Skeletal muscle tissue (tissue), 4 donors: ENCODE measurements around the gene C12orf75. TPM values are rescaled to one million over a fixed set of nuclear protein-coding genes. Genes with fewer than 3 reads are reported as not detected.

Experiments
- H3K27ac ChIP-seq: one replicate; pipeline ENCODE4 v1.7.0; 2013; ENCODE audit warnings: mild to moderate bottlenecking, low read depth, low read length, inconsistent platforms
- H3K27me3 ChIP-seq, 3 donors: one replicate each; pipeline ENCODE4 v1.7.0; 2013; ENCODE audit warnings: low read length in 3 of 3; ENCODE audit not compliant: control insufficient read depth in 3 of 3, insufficient read depth in 3 of 3
- H3K36me3 ChIP-seq, 3 donors: one replicate each; pipeline ENCODE4 v1.7.0; 2013; ENCODE audit warnings: low read length in 3 of 3; ENCODE audit not compliant: control insufficient read depth in 3 of 3, insufficient read depth in 3 of 3
- H3K4me1 ChIP-seq, 3 donors: one replicate each; pipeline ENCODE4 v1.7.0; 2013; ENCODE audit warnings: low read length in 3 of 3, mild to moderate bottlenecking in 3 of 3; ENCODE audit not compliant: control insufficient read depth in 3 of 3, insufficient read depth in 3 of 3
- H3K4me3 ChIP-seq, 3 donors: one replicate each; pipeline ENCODE4 v1.7.0; 2013; ENCODE audit warnings: low read length in 3 of 3
- H3K9ac ChIP-seq, 3 donors: one replicate each; pipeline ENCODE4 v1.7.0; 2013; ENCODE audit warnings: low read length in 3 of 3, mild to moderate bottlenecking in 3 of 3, moderate library complexity in 2 of 3, low read depth in 1 of 3
- H3K9me3 ChIP-seq, 3 donors: one replicate each; pipeline ENCODE4 v1.7.0; 2013; ENCODE audit warnings: low read length in 3 of 3; ENCODE audit not compliant: control insufficient read depth in 3 of 3
- total RNA-seq: library from RNA; depleted of rRNA; stranded (reverse); fragments of >200 nt; gene quantifications from one replicate; pipeline ENCODE4 v1.2.3, GENCODE V29; 2014
- donor health status: Osteomylitis.

Gene C12orf75
- total RNA-seq, 1 donor from 2014 or later = 3.1 TPM

- H3K9ac ChIP-seq = no peak overlapping the region
- no peaks in the 10 kb centered on the region for H3K36me3 ChIP-seq
- H3K4me3 ChIP-seq = no peak overlapping the region
- no peak overlapping the region for H3K27ac ChIP-seq
- no peaks in the 10 kb centered on the region for H3K27me3 ChIP-seq
- no peaks in the 10 kb centered on the region for H3K9me3 ChIP-seq
- H3K4me1 ChIP-seq = peaks cover 6 to 8% (median 6%) of the 10 kb centered on the region in 3 donors
Measured at GRCh38 chr12:105384916-105385535, 54.5 kb downstream of the C12orf75 start.

GRCh38 chr12:105386431-105386830, 55.9 kb downstream of the C12orf75 start:
- Histone ChIP-seq H3K27me3 (no peaks in the 10 kb centered on the region), H3K4me1 (peaks cover 6 to 8% (median 6%) of the 10 kb centered on the region in 3 donors), H3K9ac (no peak overlapping the region), H3K27ac (no peak overlapping the region), H3K4me3 (no peak overlapping the region), H3K36me3 (no peaks in the 10 kb centered on the region), H3K9me3 (no peaks in the 10 kb centered on the region)

GRCh38 chr12:105391231-105391630, 60.7 kb downstream of the C12orf75 start:
- Histone ChIP-seq H3K27ac (no peak overlapping the region), H3K4me1 (peaks cover 0 to 6% (median 3%) of the 10 kb centered on the region in 3 donors), H3K4me3 (no peak overlapping the region), H3K27me3 (no peaks in the 10 kb centered on the region), H3K9me3 (no peaks in the 10 kb centered on the region), H3K9ac (no peak overlapping the region), H3K36me3 (no peaks in the 10 kb centered on the region)

- no peak overlapping the region for H3K9ac ChIP-seq
- H3K4me1 ChIP-seq = peaks cover 0 to 6% (median 3%) of the 10 kb centered on the region in 3 donors
- no peaks in the 10 kb centered on the region for H3K36me3 ChIP-seq
- no peaks in the 10 kb centered on the region for H3K9me3 ChIP-seq
- H3K27ac ChIP-seq = no peak overlapping the region
- H3K4me3 ChIP-seq = no peak overlapping the region
- H3K27me3 ChIP-seq = no peaks in the 10 kb centered on the region
Measured at GRCh38 chr12:105393587-105393986, 63.1 kb downstream of the C12orf75 start.

GRCh38 chr12:105396024-105396423, 65.5 kb downstream of the C12orf75 start:
- Histone ChIP-seq H3K9ac (no peak overlapping the region), H3K27me3 (no peaks in the 10 kb centered on the region), H3K9me3 (no peaks in the 10 kb centered on the region), H3K36me3 (no peaks in the 10 kb centered on the region), H3K27ac (no peak overlapping the region), H3K4me3 (no peak overlapping the region), H3K4me1 (peaks cover 0 to 6% (median 3%) of the 10 kb centered on the region in 3 donors)

- no peak overlapping the region for H3K27ac ChIP-seq
- H3K4me1 ChIP-seq = peaks cover 0 to 6% (median 3%) of the 10 kb centered on the region in 3 donors
- H3K9ac ChIP-seq = no peak overlapping the region
- H3K27me3 ChIP-seq = no peaks in the 10 kb centered on the region
- H3K4me3 ChIP-seq = no peak overlapping the region
- H3K36me3 ChIP-seq = no peaks in the 10 kb centered on the region
- H3K9me3 ChIP-seq = no peaks in the 10 kb centered on the region
Measured at GRCh38 chr12:105396983-105397382, 66.5 kb downstream of the C12orf75 start.

- peaks cover 0 to 2% (median 0%) of the 10 kb centered on the region in 3 donors for H3K4me1 ChIP-seq
- H3K9ac ChIP-seq = no peak overlapping the region
Measured at GRCh38 chr12:105398930-105399329, 68.4 kb downstream of the C12orf75 start.

GRCh38 chr12:105399428-105400081, 69.1 kb downstream of the C12orf75 start:
- no peak overlapping the region for H3K27ac ChIP-seq
- H3K4me1 ChIP-seq = no peaks in the 10 kb centered on the region
- no peak overlapping the region for H3K4me3 ChIP-seq
- no peaks in the 10 kb centered on the region for H3K27me3 ChIP-seq
- H3K36me3 ChIP-seq = no peaks in the 10 kb centered on the region
- no peak overlapping the region for H3K9ac ChIP-seq
- no peaks in the 10 kb centered on the region for H3K9me3 ChIP-seq

More at GRCh38 chr12:105398930-105399329, 68.4 kb downstream of the C12orf75 start:
- Histone ChIP-seq H3K36me3 (no peaks in the 10 kb centered on the region), H3K27ac (no peak overlapping the region), H3K27me3 (no peaks in the 10 kb centered on the region), H3K4me3 (no peak overlapping the region), H3K9me3 (no peaks in the 10 kb centered on the region)

GRCh38 chr12:105400227-105400626, 69.7 kb downstream of the C12orf75 start:
- Histone ChIP-seq H3K36me3 (no peaks in the 10 kb centered on the region), H3K4me3 (no peak overlapping the region), H3K27ac (no peak overlapping the region), H3K9ac (no peak overlapping the region), H3K27me3 (no peaks in the 10 kb centered on the region), H3K9me3 (no peaks in the 10 kb centered on the region), H3K4me1 (no peaks in the 10 kb centered on the region)

GRCh38 chr12:105401198-105401597, 70.7 kb downstream of the C12orf75 start:
- Histone ChIP-seq H3K27me3 (no peaks in the 10 kb centered on the region), H3K27ac (no peak overlapping the region), H3K4me3 (no peak overlapping the region), H3K9me3 (no peaks in the 10 kb centered on the region), H3K36me3 (no peaks in the 10 kb centered on the region), H3K4me1 (no peaks in the 10 kb centered on the region), H3K9ac (no peak overlapping the region)
